AG09319 (cell line): ENCODE data around the gene SF1.

Source experiments
- DNase-seq: peaks from one replicate; pipeline ENCODE4 v3.0.0-alpha.2; 2010; ENCODE audit warnings: low read depth; ENCODE audit errors: extremely low read depth
- CTCF ChIP-seq: IDR thresholded peaks from 2 replicates; pipeline ENCODE4 v1.5.1; 2011; ENCODE audit warnings: low read depth, mild to moderate bottlenecking, inconsistent platforms, low read length, moderate library complexity

SF1 gene

GRCh38 chr11:64799623-64800302, 21.4 kb upstream of the SF1 start:
- no peak for DNase-seq
- no peak for TF ChIP-seq CTCF

- TF ChIP-seq CTCF = no peak
- no peak for DNase-seq
Measured at GRCh38 chr11:64799256-64799622, 20.9 kb upstream of the SF1 start.

GRCh38 chr11:64796757-64797541, 18.6 kb upstream of the SF1 start:
- DNase-seq = no peak
- TF ChIP-seq CTCF = no peak

GRCh38 chr11:64796047-64796756, 17.9 kb upstream of the SF1 start:
- no peak for TF ChIP-seq CTCF
- DNase-seq = no peak

GRCh38 chr11:64794526-64794925, 16.2 kb upstream of the SF1 start:
- DNase-seq = no peak
- TF ChIP-seq CTCF = no peak

- TF ChIP-seq CTCF = no peak
- DNase-seq = no peak
Measured at GRCh38 chr11:64793271-64794160, 15.2 kb upstream of the SF1 start.
